Sigmoid colon (tissue), 4 donors: ENCODE measurements around the gene DUSP7.

Experiments used
- POLR2AphosphoS5 ChIP-seq, 4 donors: sonication (generic); formaldehyde crosslinking; IDR thresholded peaks; one replicate each; pipeline ENCODE4 v1.6.1; 2017; ENCODE audit warnings: antibody characterized with exemption in 4 of 4
- TF ChIP-seq, protein P1 (sequence below), 4 experiments: fragments of 450-650 bp in 3 of 4; fragments of 200-600 bp in 1 of 4; IDR thresholded peaks; one replicate each; pipeline ENCODE4 v1.5.1; 2016 to 2019; ENCODE audit warnings: antibody characterized with exemption in 4 of 4, mild to moderate bottlenecking in 3 of 4, moderate library complexity in 2 of 4

GRCh38 chr3:52006017-52006819 lies 50.2 kb downstream of the DUSP7 start:
- TF ChIP-seq, protein P1, sequence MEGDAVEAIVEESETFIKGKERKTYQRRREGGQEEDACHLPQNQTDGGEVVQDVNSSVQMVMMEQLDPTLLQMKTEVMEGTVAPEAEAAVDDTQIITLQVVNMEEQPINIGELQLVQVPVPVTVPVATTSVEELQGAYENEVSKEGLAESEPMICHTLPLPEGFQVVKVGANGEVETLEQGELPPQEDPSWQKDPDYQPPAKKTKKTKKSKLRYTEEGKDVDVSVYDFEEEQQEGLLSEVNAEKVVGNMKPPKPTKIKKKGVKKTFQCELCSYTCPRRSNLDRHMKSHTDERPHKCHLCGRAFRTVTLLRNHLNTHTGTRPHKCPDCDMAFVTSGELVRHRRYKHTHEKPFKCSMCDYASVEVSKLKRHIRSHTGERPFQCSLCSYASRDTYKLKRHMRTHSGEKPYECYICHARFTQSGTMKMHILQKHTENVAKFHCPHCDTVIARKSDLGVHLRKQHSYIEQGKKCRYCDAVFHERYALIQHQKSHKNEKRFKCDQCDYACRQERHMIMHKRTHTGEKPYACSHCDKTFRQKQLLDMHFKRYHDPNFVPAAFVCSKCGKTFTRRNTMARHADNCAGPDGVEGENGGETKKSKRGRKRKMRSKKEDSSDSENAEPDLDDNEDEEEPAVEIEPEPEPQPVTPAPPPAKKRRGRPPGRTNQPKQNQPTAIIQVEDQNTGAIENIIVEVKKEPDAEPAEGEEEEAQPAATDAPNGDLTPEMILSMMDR (IDR thresholded peaks at IDR 0.05), result no peak
- TF ChIP-seq POLR2AphosphoS5 (IDR thresholded peaks at IDR 0.05), result no peak
